Endothelial cell of umbilical vein (primary cell): ENCODE data around the gene ICAM5. TPM values are rescaled to one million over a fixed set of nuclear protein-coding genes. Genes with fewer than 3 reads are reported as not detected.

Experiments
- BruUV-seq: library from RNA; stranded (reverse); fragments of 400-500 nt; replicated peaks from 2 replicates; lab custom pipeline; 2021; lab: Mats Ljungman, UMichigan
- CTCF ChIA-PET: fragments of 300-600, 350-600 bp; sonication (Branson Sonifier 250); formaldehyde crosslinking; loops from one replicate; lab custom pipeline; 2021; ENCODE audit warnings: antibody characterized with exemption, inconsistent platforms; lab: Charles Lee
- POLR2A ChIA-PET: fragments of 300-600, 350-600 bp; sonication (Branson Sonifier 250); formaldehyde crosslinking; loops from one replicate; lab custom pipeline; 2021; ENCODE audit warnings: antibody characterized with exemption, inconsistent platforms; lab: Charles Lee
- DNase-seq: peaks from one replicate; pipeline ENCODE4 v3.0.0-alpha.2; 2011; ENCODE audit warnings: low read depth, low spot score
- FAIRE-seq: peaks from 2 replicates; lab custom pipeline; 2011; peaks lifted over from hg19 to GRCh38; lab: Jason Lieb, UNC
- H2AFZ ChIP-seq: 2 replicates; pipeline ENCODE4 v1.6.0; 2012; ENCODE audit warnings: low read depth, low read length, control low read depth, inconsistent platforms
- H3K27ac ChIP-seq: 2 replicates; pipeline ENCODE4 v1.5.1; 2011; ENCODE audit warnings: low read depth, mild to moderate bottlenecking, control low read depth, low read length, moderate library complexity; ENCODE audit not compliant: insufficient read depth
- H3K27me3 ChIP-seq, 2 experiments: 2 replicates each; pipeline versions ENCODE4 v1.6.0 to v1.6.1; 2011; ENCODE audit warnings: low read length in 2 of 2, mixed read lengths in 1 of 2; ENCODE audit not compliant: control insufficient read depth in 2 of 2, insufficient read depth in 2 of 2
- H3K36me3 ChIP-seq, 2 experiments: 2 replicates in 1 of 2; 3 replicates in 1 of 2; pipeline ENCODE4 v1.5.1; 2011; ENCODE audit warnings: low read length in 2 of 2, mild to moderate bottlenecking in 1 of 2, moderate library complexity in 1 of 2; ENCODE audit not compliant: control insufficient read depth in 2 of 2, insufficient read depth in 2 of 2; ENCODE audit errors: extremely low read depth in 1 of 2
- H3K4me1 ChIP-seq: 3 replicates; pipeline ENCODE4 v1.5.1; 2011; ENCODE audit warnings: mild to moderate bottlenecking, low read length; ENCODE audit not compliant: control insufficient read depth, insufficient read depth; ENCODE audit errors: extremely low read depth
- H3K4me2 ChIP-seq: 2 replicates; pipeline ENCODE4 v1.6.1; 2011; ENCODE audit warnings: low read length, control low read depth, mixed read lengths; ENCODE audit not compliant: insufficient read depth
- H3K4me3 ChIP-seq, 3 experiments: fragments of 200-600 bp in 1 of 3; sonication (generic), shearing (Covaris generic) in 1 of 3; replicated peaks in 1 of 3; 2 replicates each; pipeline ENCODE4 v1.5.1; 2011 to 2016; ENCODE audit warnings: control low read depth in 3 of 3, low read length in 3 of 3, mild to moderate bottlenecking in 2 of 3, inconsistent platforms in 1 of 3, low read depth in 1 of 3, moderate library complexity in 1 of 3; ENCODE audit not compliant: insufficient read depth in 1 of 3
- H3K79me2 ChIP-seq: 2 replicates; pipeline ENCODE4 v1.6.0; 2012; ENCODE audit warnings: low read length, inconsistent platforms; ENCODE audit not compliant: control insufficient read depth, insufficient read depth
- H3K9ac ChIP-seq: replicated peaks from 2 replicates; pipeline ENCODE3; 2011; ENCODE audit warnings: low read length, control low read depth; ENCODE audit not compliant: insufficient read depth; ENCODE audit errors: extremely low read depth
- H3K9me1 ChIP-seq: replicated peaks from 3 replicates; pipeline ENCODE4 v1.6.0; 2011; ENCODE audit warnings: mild to moderate bottlenecking, low read length; ENCODE audit not compliant: control insufficient read depth, insufficient read depth; ENCODE audit errors: extremely low read depth
- H3K9me3 ChIP-seq: replicated peaks from 2 replicates; pipeline ENCODE4 v1.5.1; 2012; ENCODE audit warnings: low read length, inconsistent platforms; ENCODE audit not compliant: control insufficient read depth, insufficient read depth
- H4K20me1 ChIP-seq: replicated peaks from 2 replicates; pipeline ENCODE3; 2011; ENCODE audit warnings: mild to moderate bottlenecking, low read length; ENCODE audit not compliant: control insufficient read depth, insufficient read depth; ENCODE audit errors: extremely low read depth
- EZH2 ChIP-seq: IDR thresholded peaks from 2 replicates; pipeline ENCODE4 v1.6.1; 2012; ENCODE audit warnings: borderline replicate concordance, low read depth, mild to moderate bottlenecking, moderate library complexity, low read length, inconsistent platforms; ENCODE audit not compliant: severe bottlenecking
- FOS ChIP-seq: IDR thresholded peaks from 2 replicates; pipeline ENCODE4 v1.6.1; 2011; ENCODE audit warnings: mild to moderate bottlenecking, low read length, moderate library complexity, borderline replicate concordance; ENCODE audit not compliant: insufficient read depth
- GATA2 ChIP-seq: IDR thresholded peaks from 2 replicates; pipeline ENCODE4 v1.7.0; 2011; ENCODE audit warnings: low read depth, mild to moderate bottlenecking, moderate library complexity, mixed read lengths, low read length; ENCODE audit not compliant: insufficient read length, insufficient read depth
- JUN ChIP-seq: IDR thresholded peaks from 2 replicates; pipeline ENCODE4 v1.6.1; 2011; ENCODE audit warnings: borderline replicate concordance, low read depth; ENCODE audit not compliant: insufficient read length, insufficient read depth
- MYC ChIP-seq: IDR thresholded peaks from one replicate; pipeline ENCODE4 v1.6.1; 2011; ENCODE audit warnings: mild to moderate bottlenecking, low read depth, low read length
- POLR2A ChIP-seq: IDR thresholded peaks from 2 replicates; pipeline ENCODE4 v1.6.1; 2012; ENCODE audit warnings: low read depth, mild to moderate bottlenecking, control low read depth, low read length
- POLR2AphosphoS5 ChIP-seq: IDR thresholded peaks from 2 replicates; pipeline ENCODE4 v1.6.1; 2012; ENCODE audit warnings: low read depth, mild to moderate bottlenecking, control low read depth, low read length, moderate library complexity; ENCODE audit not compliant: insufficient read depth
- dilution Hi-C: fragments of 300-500 bp; cut with MboI; formaldehyde crosslinking; loops from one replicate; pipeline ENCODE4 v1.15.0; 2019; ENCODE audit warnings: low sequenced_read_pairs; ENCODE audit not compliant: extremely low pct_ligation_motif_present
- intact Hi-C: fragments of 100-400 bp; cut with micrococcal nuclease; formaldehyde crosslinking; loops from one replicate; pipeline ENCODE4 v1.10.0; 2022
- polyA plus RNA-seq, 4 experiments: library from polyadenylated mRNA; depleted of rRNA in 3 of 4; stranded (reverse) in 3 of 4; unstranded in 1 of 4; fragments of >200 nt; gene quantifications; 2 replicates each; pipeline versions ENCODE4 v1.2.1 to v1.2.3, GENCODE V29; 2011 to 2012; ENCODE audit warnings: missing spikeins in 1 of 4
- total RNA-seq: library from RNA; stranded (reverse); gene quantifications from 2 replicates; pipeline ENCODE4 v1.2.3, GENCODE V29; 2021
- TF ChIP-seq, protein P1 (sequence below), 2 donors: IDR thresholded peaks; 1 replicate in 1 of 2; 2 replicates in 1 of 2; pipeline ENCODE4 v1.5.1; 2011; ENCODE audit warnings: low read length in 2 of 2, mild to moderate bottlenecking in 2 of 2, moderate library complexity in 2 of 2, control low read depth in 1 of 2, inconsistent platforms in 1 of 2, low read depth in 1 of 2; ENCODE audit not compliant: insufficient read depth in 1 of 2; ENCODE audit errors: extremely low read depth in 1 of 2
- TF ChIP-seq, protein P2 (sequence below): IDR thresholded peaks from 2 replicates; pipeline ENCODE4 v1.6.1; 2011; ENCODE audit not compliant: insufficient read depth, insufficient read length

ICAM5 gene
- total and polyA plus RNA-seq, 2 donors (not counting 3 experiments of a cell fraction or from before 2014, with no cell fraction given), result 0.10 to 0.40 TPM

DNA sequence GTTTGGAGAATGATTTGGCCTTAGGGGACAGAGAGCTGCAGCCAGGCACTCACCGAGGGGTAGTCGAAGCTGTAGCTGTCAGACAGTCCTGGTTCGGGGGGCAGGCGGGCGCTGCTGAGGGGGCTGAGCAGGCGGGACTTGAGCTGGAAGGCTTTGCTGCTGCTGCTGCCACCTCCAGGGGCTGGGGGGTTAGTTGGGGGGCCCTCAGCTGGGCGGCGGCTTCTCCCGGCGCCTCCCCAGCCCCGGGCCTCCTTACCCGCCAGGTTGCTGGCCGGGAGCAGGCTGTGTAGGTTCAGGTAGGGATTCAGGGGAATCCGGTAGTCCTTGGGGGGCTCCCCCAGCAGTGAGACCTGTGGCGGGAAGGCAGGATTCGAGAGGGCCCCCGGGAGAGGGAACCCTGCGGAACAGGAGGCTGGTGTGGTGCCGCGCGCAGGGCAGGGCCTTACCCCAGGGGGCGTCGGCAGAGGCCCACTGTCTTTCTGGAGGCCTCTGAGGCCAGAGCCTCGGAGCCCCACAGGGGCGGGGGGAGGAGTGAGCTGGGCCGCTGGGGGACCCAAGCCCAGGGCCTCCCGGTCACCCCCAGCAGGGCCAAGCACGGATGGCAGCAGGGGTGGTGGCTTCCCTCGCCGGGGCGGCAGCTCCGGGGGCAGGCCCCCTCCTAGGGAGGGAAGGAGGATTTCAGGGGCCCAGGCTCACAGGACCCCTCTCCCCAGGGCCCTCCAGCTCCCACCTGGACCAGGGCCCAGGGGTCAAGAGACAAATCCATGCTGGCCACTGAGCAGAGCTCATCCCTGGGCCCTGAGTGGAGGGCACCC is 31.1 kb downstream of the ICAM5 start:
- Histone ChIP-seq H3K4me1 (no peaks in the 10 kb centered on the region), H3K9me3 (no peaks in the 10 kb centered on the region), H2AFZ (no peak overlapping the region), H3K36me3 (peaks cover 6 to 48% of the 10 kb centered on the region in 2 experiments), H3K4me2 (no peak overlapping the region), H3K9ac (no peak overlapping the region), H3K4me3 (no peak overlapping the region), H3K27ac (no peak overlapping the region), H3K79me2 (no peaks in the 10 kb centered on the region), H3K9me1 (no peaks in the 10 kb centered on the region), H3K27me3 (no peaks in the 10 kb centered on the region), H4K20me1 (no peaks in the 10 kb centered on the region)
- DNase-seq (no peak), FAIRE-seq (no peak)
- CTCF ChIA-PET, result interaction anchor here (1.9 to 2.4 kb wide), 2 partner anchors 10 to 51 kb away, joined by 5 to 6 read pairs; no protein-coding TSS in a partner anchor
- intact Hi-C loops, result no loop called here
- no TSS peak for BruUV-seq
- POLR2A ChIA-PET, result interaction anchor here (0.7 kb wide), 2 partner anchors 13 to 321 kb away, joined by 4 to 5 read pairs; partner anchors contain the start of gene RAVER1
- TF ChIP-seq FOS, result no peak
- TF ChIP-seq EZH2, result no peak
- TF ChIP-seq JUN, result no peak
- TF ChIP-seq MYC, result no peak
- TF ChIP-seq, protein P1, sequence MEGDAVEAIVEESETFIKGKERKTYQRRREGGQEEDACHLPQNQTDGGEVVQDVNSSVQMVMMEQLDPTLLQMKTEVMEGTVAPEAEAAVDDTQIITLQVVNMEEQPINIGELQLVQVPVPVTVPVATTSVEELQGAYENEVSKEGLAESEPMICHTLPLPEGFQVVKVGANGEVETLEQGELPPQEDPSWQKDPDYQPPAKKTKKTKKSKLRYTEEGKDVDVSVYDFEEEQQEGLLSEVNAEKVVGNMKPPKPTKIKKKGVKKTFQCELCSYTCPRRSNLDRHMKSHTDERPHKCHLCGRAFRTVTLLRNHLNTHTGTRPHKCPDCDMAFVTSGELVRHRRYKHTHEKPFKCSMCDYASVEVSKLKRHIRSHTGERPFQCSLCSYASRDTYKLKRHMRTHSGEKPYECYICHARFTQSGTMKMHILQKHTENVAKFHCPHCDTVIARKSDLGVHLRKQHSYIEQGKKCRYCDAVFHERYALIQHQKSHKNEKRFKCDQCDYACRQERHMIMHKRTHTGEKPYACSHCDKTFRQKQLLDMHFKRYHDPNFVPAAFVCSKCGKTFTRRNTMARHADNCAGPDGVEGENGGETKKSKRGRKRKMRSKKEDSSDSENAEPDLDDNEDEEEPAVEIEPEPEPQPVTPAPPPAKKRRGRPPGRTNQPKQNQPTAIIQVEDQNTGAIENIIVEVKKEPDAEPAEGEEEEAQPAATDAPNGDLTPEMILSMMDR (IDR thresholded peaks at IDR 0.05; ENCODE audit: extremely low read depth in 1 of 2, insufficient read depth in 1 of 2, low read depth in 1 of 2, low read length in 2 of 2), result no peak
- TF ChIP-seq POLR2AphosphoS5, result no peak
- no peak for TF ChIP-seq POLR2A
- TF ChIP-seq, protein P2, sequence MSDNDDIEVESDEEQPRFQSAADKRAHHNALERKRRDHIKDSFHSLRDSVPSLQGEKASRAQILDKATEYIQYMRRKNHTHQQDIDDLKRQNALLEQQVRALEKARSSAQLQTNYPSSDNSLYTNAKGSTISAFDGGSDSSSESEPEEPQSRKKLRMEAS, result no peak
- no peak for TF ChIP-seq GATA2
- dilution Hi-C loops, result no loop called here
